HepG2 (cell line): ENCODE measurements around the gene FECH. TPM values are rescaled to one million over a fixed set of nuclear protein-coding genes. Genes with fewer than 3 reads are reported as not detected.

Experiments
- ATAC-seq: fragments of 200-7000 bp; cut with Tn5 transposase; 3 replicates; pipeline ENCODE4 v1.9.1; 2020; ENCODE audit warnings: mild to moderate bottlenecking, moderate library complexity
- BruUV-seq: library from RNA; stranded (reverse); fragments of 400-500 nt; replicated peaks from 2 replicates; lab custom pipeline; 2021; lab: Mats Ljungman, UMichigan
- CTCF ChIA-PET: fragments of 300-600 bp; formaldehyde crosslinking; extraction: SDS; loops from one replicate; lab custom pipeline; 2021; ENCODE audit warnings: low total read pairs, inconsistent platforms, low intra/inter-chr PET ratio; lab: Yijun Ruan, JAX
- POLR2A ChIA-PET: fragments of 350-600 bp; sonication (Branson Sonifier 250); formaldehyde crosslinking; loops from one replicate; lab custom pipeline; 2020; ENCODE audit warnings: antibody characterized with exemption, inconsistent platforms; lab: Yijun Ruan, JAX
- DNase-seq: peaks from one replicate; pipeline ENCODE4 v3.0.0-alpha.2; 2015; ENCODE audit warnings: low spot score
- FAIRE-seq: peaks from 3 replicates; lab custom pipeline; 2011; peaks lifted over from hg19 to GRCh38; lab: Jason Lieb, UNC
- H2AFZ ChIP-seq: one replicate; pipeline ENCODE4 v1.6.1; 2011; ENCODE audit warnings: low read length, inconsistent platforms
- H3K27ac ChIP-seq: fragments of 300-600 bp; 3 replicates; pipeline ENCODE4 v1.8.0; 2011; ENCODE audit warnings: mixed run types, mild to moderate bottlenecking, mixed read lengths, low read length, inconsistent platforms; ENCODE audit not compliant: insufficient read depth; ENCODE audit errors: extremely low read length
- H3K27me3 ChIP-seq, 2 experiments: fragments of 200-600 bp in 1 of 2; 2 replicates in 1 of 2; 3 replicates in 1 of 2; pipeline versions ENCODE4 v1.6.0 to v1.8.0; 2011; ENCODE audit warnings: low read length in 2 of 2, mild to moderate bottlenecking in 2 of 2, moderate library complexity in 2 of 2, inconsistent platforms in 1 of 2; ENCODE audit not compliant: insufficient read depth in 2 of 2, control insufficient read depth in 1 of 2
- H3K36me3 ChIP-seq, 2 experiments: fragments of 200-600 bp in 1 of 2; replicated peaks in 1 of 2; 2 replicates in 1 of 2; 3 replicates in 1 of 2; pipeline versions ENCODE4 v1.5.1 to v1.8.0; 2011; ENCODE audit warnings: low read length in 2 of 2, inconsistent platforms in 1 of 2; ENCODE audit not compliant: insufficient read depth in 2 of 2, control insufficient read depth in 1 of 2
- H3K4me1 ChIP-seq: 2 replicates; pipeline ENCODE4 v1.5.1; 2012; ENCODE audit warnings: low read length, inconsistent platforms; ENCODE audit not compliant: insufficient read depth
- H3K4me2 ChIP-seq: 2 replicates; pipeline ENCODE4 v1.6.0; 2011; ENCODE audit warnings: low read depth, low read length, inconsistent platforms
- H3K4me3 ChIP-seq, 3 experiments: fragments of 200-600 bp in 1 of 3; sonication (generic), shearing (Covaris generic) in 1 of 3; replicated peaks in 1 of 3; 2 replicates each; pipeline ENCODE4 v1.5.1; 2011 to 2016; ENCODE audit warnings: low read length in 3 of 3, inconsistent platforms in 2 of 3, low read depth in 2 of 3, mild to moderate bottlenecking in 2 of 3, control low read depth in 1 of 3, mixed read lengths in 1 of 3; ENCODE audit not compliant: insufficient read depth in 1 of 3
- H3K79me2 ChIP-seq: one replicate; pipeline ENCODE4 v1.6.1; 2011; ENCODE audit warnings: low read length, inconsistent platforms; ENCODE audit not compliant: insufficient read depth
- H3K9ac ChIP-seq: 2 replicates; pipeline ENCODE4 v1.6.0; 2011; ENCODE audit warnings: mild to moderate bottlenecking, low read depth, low read length, inconsistent platforms; ENCODE audit not compliant: insufficient read depth
- H3K9me3 ChIP-seq: 2 replicates; pipeline ENCODE4 v1.5.1; 2012; ENCODE audit warnings: mild to moderate bottlenecking, low read length
- H4K20me1 ChIP-seq: 2 replicates; pipeline ENCODE4 v1.6.0; 2011; ENCODE audit warnings: inconsistent platforms, mild to moderate bottlenecking, low read length, moderate library complexity; ENCODE audit not compliant: insufficient read depth
- ATF5 ChIP-seq: sonication (generic); formaldehyde crosslinking; IDR thresholded peaks from 2 replicates; pipeline ENCODE4 v1.4.0; 2020; ENCODE audit warnings: mild to moderate bottlenecking, low read depth, missing genetic modification reagents
- FOXK1 ChIP-seq: sonication (generic); formaldehyde crosslinking; IDR thresholded peaks from 2 replicates; pipeline ENCODE4 v1.4.0; 2020; ENCODE audit warnings: low read depth, missing genetic modification reagents, borderline replicate concordance
- FOXK2 ChIP-seq: fragments of 450-650 bp; IDR thresholded peaks from 2 replicates; pipeline ENCODE4 v1.6.1; 2016
- GFI1 ChIP-seq: sonication (generic); formaldehyde crosslinking; IDR thresholded peaks from 2 replicates; pipeline ENCODE4 v1.5.0; 2020; ENCODE audit warnings: missing genetic modification reagents, mild to moderate bottlenecking, borderline replicate concordance
- HOXA3 ChIP-seq: sonication (generic); formaldehyde crosslinking; IDR thresholded peaks from 2 replicates; pipeline ENCODE4 v1.5.0; 2020; ENCODE audit warnings: missing genetic modification reagents
- IKZF1 ChIP-seq: fragments of 450-650 bp; IDR thresholded peaks from 2 replicates; pipeline ENCODE4 v1.7.1; 2016
- MIXL1 ChIP-seq: IDR thresholded peaks from 2 replicates; pipeline ENCODE4 v1.6.1; 2016
- MTA1 ChIP-seq: sonication (generic); formaldehyde crosslinking; IDR thresholded peaks from 2 replicates; pipeline ENCODE4 v1.4.0; 2020; ENCODE audit warnings: missing genetic modification reagents, mild to moderate bottlenecking, borderline replicate concordance
- PBX2 ChIP-seq: IDR thresholded peaks from 2 replicates; pipeline ENCODE4 v1.6.1; 2016; ENCODE audit warnings: control low read depth
- RBM22 ChIP-seq: fragments of 200-400 bp; formaldehyde crosslinking; optimal IDR thresholded peaks from 2 replicates; pipeline ENCODE3; 2017; ENCODE audit warnings: mild to moderate bottlenecking, low read length, moderate library complexity
- ZBTB37 ChIP-seq: sonication (generic); formaldehyde crosslinking; IDR thresholded peaks from 2 replicates; pipeline ENCODE4 v1.4.0; 2020; ENCODE audit warnings: mild to moderate bottlenecking, missing genetic modification reagents
- ZNF430 ChIP-seq: sonication (generic); formaldehyde crosslinking; IDR thresholded peaks from 2 replicates; pipeline ENCODE4 v1.9.0; 2021; ENCODE audit warnings: mild to moderate bottlenecking, missing genetic modification reagents
- ZNF547 ChIP-seq: sonication (generic); formaldehyde crosslinking; IDR thresholded peaks from 2 replicates; pipeline ENCODE4 v1.5.1; 2020; ENCODE audit warnings: mild to moderate bottlenecking, missing genetic modification reagents
- ZNF580 ChIP-seq: IDR thresholded peaks from 2 replicates; pipeline ENCODE4 v1.6.1; 2016; ENCODE audit warnings: low read depth, borderline replicate concordance
- ZNF687 ChIP-seq: sonication (generic); formaldehyde crosslinking; IDR thresholded peaks from 2 replicates; pipeline ENCODE4 v1.5.1; 2020; ENCODE audit warnings: mild to moderate bottlenecking, missing genetic modification reagents, moderate library complexity
- WGBS: methylation state at CpG from one replicate; pipeline ENCODE4 v1.1.6; 2017; ENCODE audit warnings: low lambda C conversion rate; 5-methylcytosine and 5-hydroxymethylcytosine counted together
- in situ Hi-C: cut with HindIII; loops from 2 replicates; pipeline ENCODE4 v1.10.0; 2017; ENCODE audit warnings: low pct_unique_long_range_greater_than_20kb; ENCODE audit not compliant: extremely low pct_ligation_motif_present
- intact Hi-C: fragments of 100-400 bp; cut with micrococcal nuclease; formaldehyde crosslinking; loops from one replicate; pipeline ENCODE4 v1.10.0; 2022; ENCODE audit not compliant: unreplicated experiment
- polyA plus RNA-seq, 8 experiments: library from polyadenylated mRNA; depleted of rRNA in 3 of 8; stranded (reverse) in 7 of 8; unstranded in 1 of 8; fragments of >200 nt; fragmentation: Illumina TruSeq in 4 of 8; extraction: Trizol in 4 of 8; gene quantifications; 2 replicates each; pipeline versions ENCODE4 v1.2.1 to v1.2.3, GENCODE V29; 2011 to 2016; ENCODE audit warnings: low read depth in 4 of 8, missing spikeins in 1 of 8, mixed read lengths in 1 of 8; ENCODE audit not compliant: insufficient read depth in 1 of 8
- total RNA-seq, 5 experiments: library from RNA; depleted of rRNA; stranded (reverse); fragments of >200 nt; fragmentation: Illumina TruSeq; extraction: Trizol; gene quantifications; 2 replicates each; pipeline ENCODE4 v1.2.3, GENCODE V29; 2016; ENCODE audit warnings: low read depth in 1 of 5

FECH gene
- total and polyA plus RNA-seq, 2 of the 13 experiments (the other 11 are each of a cell fraction or from before 2014, with no cell fraction given): 14.7 to 21.9 TPM

GRCh38 chr18:57533006-57533867, 53.3 kb downstream of the FECH start:
- peaks cover 37% of the 10 kb centered on the region for H3K4me1 ChIP-seq
- H3K27ac ChIP-seq: peak overlapping the region; percentile 37
- ChIA-PET CTCF (no interaction called here), POLR2A (no interaction called here)
- ATAC-seq (peak; percentile 91), FAIRE-seq (peak; percentile 67), DNase-seq (peak; percentile 49)
- H4K20me1 ChIP-seq: no peaks in the 10 kb centered on the region
- peak overlapping the region; percentile 28; the same call in 1 of the 2 replicates for H3K9ac ChIP-seq
- H3K4me3 ChIP-seq: peak overlapping the region; percentile 33 to 54 (median 38); a peak in 5 of 6 replicates
- H3K27me3 ChIP-seq: no peaks in the 10 kb centered on the region; a peak in 1 of 5 replicates
- intact Hi-C loops (loop anchor here (1.0 kb wide), 1 partner anchor 95 kb away; no protein-coding TSS in a partner anchor), in situ Hi-C loops (no loop called here)
- peak overlapping the region; percentile 64 for H2AFZ ChIP-seq
- no peaks in the 10 kb centered on the region for H3K79me2 ChIP-seq
- no peaks in the 10 kb centered on the region for H3K36me3 ChIP-seq
- WGBS: 3% methylated on average over 16 of the region's 16 CpGs
- no peaks in the 10 kb centered on the region for H3K9me3 ChIP-seq
- no TSS peak for BruUV-seq
- H3K4me2 ChIP-seq: peak overlapping the region; percentile 87
- peak; percentile 20; the same call in 1 of the 2 replicates for TF ChIP-seq ZNF687 (CRISPR knock-in tag)
- TF ChIP-seq MIXL1: no peak
- TF ChIP-seq PBX2 (CRISPR knock-in tag): no peak
- no peak for TF ChIP-seq IKZF1
- no peak for TF ChIP-seq GFI1
- no peak for TF ChIP-seq FOXK2
- TF ChIP-seq ZNF580 (CRISPR knock-in tag): no peak
- no peak for TF ChIP-seq ZNF547 (CRISPR knock-in tag)
- TF ChIP-seq HOXA3: no peak
- 0 out of 2 replicates have a peak, but pooled peaks have one; percentile 30 for TF ChIP-seq MTA1 (CRISPR knock-in tag)
- no peak for TF ChIP-seq ATF5 (CRISPR knock-in tag)
- no peak for TF ChIP-seq RBM22
- 0 out of 2 replicates have a peak, but pooled peaks have one; percentile 24 for TF ChIP-seq FOXK1
- no peak for TF ChIP-seq ZNF430 (CRISPR knock-in tag)
- TF ChIP-seq ZBTB37 (CRISPR knock-in tag): no peak
